NOMO-1 treated with DMSO at 0.1 percent for 48 hours (cell line): Measurements from ENCODE around the gene DSTN.

Source experiments
- DNase-seq: peaks from one replicate; lab custom pipeline; 2025; ENCODE audit not compliant: unreplicated experiment; lab: John Stamatoyannopoulos, UW

The DSTN gene

DNA sequence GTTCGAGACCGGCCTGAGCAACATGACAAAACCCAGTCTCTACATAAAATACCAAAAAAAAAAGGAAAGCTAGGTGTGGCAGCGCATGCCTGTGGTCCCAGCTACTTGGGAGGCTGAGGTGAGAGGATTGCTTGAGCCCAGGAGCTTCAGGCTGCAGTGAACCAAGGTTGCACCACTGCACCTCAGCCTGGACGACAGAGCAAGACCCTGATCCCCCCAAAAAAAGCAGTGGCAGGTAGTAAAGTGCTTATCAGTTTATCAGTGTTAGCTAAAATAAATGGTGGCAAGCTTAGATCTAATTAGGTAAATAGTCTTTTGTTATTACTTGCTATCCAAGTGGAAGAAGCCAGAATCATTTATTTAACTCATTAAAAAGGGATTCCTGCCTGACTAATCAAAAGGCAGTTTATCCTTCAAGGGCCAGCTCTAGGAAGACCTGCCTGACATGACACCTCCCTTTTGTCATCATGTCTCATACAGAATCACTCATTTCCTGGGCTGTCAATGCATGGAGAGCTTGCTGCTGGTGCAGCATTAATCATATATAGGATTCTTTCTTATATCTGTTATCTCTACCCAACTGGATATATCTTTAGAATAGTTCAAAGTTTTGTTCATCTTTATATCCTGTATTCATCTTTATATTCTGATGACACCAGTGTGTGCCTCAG lies 9.6 kb downstream of the DSTN start:
- DNase-seq, result no peak

DNA sequence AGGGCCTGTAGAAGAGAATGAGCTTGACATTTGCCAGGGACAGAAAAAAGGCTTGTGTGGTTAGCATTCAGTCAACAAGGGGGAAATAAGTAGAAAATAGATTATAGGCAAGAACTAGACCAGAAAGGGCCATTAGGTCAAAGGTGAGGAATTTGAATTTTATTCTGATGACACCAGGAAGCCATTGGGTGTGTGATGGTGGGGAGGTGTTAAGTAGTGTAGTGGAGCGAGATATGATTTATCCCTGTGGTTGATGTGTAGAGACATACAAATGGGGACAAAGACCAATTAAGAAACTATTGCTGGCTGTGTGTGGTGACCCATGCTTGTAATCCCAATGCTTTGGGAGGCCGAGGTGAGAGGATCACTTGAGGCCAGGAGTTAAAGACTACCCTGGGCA lies 11.0 kb downstream of the DSTN start:
- no peak for DNase-seq

DNA sequence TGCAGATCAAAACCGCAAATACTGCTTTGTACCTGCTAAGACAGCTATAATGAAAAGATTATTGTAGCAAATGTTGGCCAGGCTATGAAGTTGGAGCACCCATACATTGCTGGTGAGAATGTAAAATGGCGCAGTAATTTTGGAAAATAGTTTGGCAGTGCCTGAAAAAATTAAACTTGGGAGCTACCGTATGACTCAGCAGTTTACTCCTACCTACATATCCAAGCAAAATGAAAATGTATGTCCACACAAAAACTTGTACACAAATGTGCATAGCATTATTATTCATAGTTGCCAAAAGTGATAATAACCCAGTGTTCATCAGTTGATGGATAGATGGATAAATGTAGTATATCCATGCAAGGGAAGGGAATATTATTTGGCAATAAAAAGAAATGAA lies 13.3 kb downstream of the DSTN start:
- DNase-seq, result no peak

DNA sequence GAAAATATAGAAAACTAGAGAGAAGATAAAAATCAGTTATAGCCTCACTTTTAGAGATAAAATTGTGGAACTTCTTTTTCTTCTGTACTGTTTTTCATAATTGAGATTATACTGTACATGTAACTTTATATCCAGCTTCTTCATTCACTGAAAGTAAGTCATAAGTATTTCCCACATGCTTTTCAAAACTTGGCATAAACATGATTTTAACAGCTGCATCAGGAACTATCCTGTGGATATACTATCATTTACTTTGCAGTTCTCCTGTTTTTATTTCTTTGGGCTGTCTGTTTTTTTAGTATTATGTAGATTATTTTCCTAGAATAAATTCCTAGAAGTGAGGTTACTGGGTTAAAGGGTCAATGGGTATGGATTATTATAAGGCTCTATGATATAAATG lies 14.8 kb downstream of the DSTN start:
- DNase-seq, result no peak

DNA sequence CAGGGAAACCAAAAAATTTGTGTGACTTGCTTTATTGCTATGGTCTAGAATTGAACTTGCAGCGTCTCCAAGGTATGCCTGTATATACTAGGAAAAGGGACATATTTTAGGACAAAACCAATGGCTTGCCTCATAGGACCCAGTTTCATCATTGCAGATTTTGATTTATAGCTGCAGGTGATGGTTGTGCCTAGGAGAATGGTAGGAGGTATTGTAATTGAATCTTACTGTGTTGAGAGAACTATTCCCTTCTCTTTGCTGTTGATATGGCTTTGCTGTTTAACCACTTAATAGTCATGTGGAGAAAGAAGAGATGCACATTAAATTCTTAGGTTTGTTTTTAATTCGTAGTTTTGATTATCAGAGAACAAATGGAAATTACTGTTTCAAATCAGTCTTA lies 16.4 kb downstream of the DSTN start:
- no peak for DNase-seq

DNA sequence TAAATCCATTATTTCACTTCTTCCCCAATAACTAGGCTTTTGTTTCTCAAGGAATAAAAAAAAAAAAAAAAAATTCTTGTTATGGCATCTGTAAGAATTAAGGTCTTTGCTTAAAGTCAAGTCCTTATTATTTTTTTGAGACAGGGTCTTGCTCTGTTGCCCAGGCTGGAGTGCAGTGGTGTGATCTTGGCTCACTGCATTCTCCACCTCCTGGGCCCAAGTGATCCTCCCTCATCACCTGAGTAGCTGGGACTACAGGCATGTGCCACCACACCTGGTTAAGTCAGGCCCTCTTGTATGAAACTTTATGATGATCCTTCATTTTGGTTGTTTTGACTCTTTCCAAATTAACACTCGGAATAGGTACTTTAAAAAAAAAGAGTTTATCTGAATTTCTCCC lies 17.3 kb downstream of the DSTN start:
- no peak for DNase-seq

DNA sequence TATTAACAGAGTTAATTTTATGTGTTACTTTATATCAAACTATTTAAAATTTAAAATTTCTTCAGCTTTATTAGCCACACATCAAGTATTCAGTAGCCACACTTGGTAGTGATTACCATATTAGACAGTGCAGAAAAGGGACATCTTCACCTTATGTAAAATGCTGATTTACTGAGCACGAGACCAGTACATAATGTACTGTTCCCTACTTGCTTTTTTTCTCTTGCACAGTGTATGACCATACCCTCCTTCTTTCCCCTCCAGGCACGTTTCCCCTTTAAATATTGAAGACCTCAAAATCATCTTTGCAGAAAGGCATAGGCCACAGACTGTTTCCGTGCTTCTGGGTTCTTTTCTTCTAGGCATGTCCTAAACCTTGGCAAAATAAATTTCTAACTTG lies 17.9 kb downstream of the DSTN start:
- DNase-seq, result no peak

DNA sequence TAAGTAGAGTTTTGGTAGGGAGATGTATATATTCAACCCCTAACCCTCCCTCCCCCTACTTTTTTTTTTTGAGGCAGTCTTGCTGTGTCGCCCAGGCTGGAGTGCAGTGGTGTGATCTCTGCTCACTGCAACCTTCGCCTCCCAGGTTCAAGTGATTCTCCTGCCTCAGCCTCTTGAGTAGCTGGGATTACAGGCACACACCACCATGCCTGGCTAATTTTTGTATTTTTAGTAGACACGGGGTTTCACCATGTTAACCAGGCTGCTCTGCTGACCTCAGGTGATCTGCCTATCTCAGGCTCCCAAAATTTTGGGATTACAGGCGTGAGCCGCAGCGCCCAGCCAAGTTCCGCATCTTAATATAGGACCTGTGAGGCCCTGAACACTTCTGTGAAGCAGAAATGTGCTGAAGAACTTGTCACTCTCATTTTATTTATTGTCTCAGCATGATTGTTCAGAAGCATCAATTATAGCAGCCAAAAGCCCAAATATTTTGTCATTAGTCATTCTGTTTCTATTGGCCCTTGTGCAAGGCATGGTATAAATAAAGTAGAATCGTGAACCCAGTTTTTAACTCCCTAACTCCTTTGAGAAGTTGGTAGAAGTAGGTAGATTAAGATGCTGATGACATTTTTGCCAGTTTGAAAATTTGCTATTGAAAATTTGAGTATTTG lies 19.4 kb downstream of the DSTN start:
- DNase-seq, result no peak

DNA sequence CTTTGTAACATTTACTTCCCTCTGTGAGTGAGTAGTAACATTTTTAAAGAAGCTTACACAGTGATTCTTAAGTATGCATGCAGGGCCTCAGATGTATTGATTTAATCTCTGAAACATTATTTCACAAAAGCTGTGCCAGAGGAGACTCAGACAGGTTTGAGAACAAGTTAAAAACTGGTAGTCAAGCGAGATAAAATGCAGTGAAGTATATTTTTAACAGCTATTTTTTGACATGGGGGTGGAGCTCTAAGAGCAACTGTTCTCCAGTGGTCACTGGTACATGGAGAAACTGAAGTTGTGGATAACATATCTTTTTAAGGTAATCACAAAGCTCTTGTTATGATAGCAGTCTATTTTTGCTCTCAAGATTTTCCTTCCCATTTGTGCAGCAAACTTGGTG lies 20.4 kb downstream of the DSTN start:
- no peak for DNase-seq

DNA sequence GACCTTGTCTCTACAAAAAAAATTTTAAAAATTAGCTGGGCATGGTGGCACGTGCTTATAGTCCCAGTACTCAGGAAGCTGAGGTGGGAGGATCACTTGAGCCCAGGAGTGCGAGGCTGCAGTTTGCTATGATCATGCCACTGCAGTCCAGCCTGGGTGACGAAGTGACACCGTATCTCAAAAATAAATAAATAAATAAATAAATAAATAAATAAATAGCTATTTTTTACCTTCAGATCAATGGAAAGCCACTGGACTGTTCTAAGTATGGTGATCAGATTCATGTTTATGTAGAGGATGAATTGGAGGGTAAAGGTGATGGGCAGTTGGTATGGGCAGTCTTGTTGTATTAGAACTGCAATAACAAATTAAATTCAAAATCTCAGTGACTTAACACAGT lies 24.0 kb downstream of the DSTN start:
- no peak for DNase-seq

DNA sequence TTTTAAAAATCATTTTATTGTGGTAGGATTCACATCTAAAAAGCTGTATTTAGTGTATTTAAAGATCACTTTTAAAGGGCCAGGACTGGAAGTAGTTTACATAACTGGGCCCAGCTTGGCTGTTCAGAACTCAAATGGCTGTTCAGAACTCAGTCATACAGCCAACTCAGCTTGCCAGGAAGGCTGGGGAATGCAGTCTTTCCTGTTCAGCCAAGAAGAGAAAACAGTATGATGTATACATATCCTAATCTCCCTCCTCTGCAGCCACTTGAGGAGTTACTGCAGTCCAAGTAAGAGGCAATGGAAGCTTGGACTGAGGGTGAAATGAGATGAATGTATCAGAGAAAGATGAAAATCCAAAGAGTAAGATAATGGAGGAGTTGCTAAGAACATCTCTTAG lies 24.6 kb downstream of the DSTN start:
- no peak for DNase-seq

DNA sequence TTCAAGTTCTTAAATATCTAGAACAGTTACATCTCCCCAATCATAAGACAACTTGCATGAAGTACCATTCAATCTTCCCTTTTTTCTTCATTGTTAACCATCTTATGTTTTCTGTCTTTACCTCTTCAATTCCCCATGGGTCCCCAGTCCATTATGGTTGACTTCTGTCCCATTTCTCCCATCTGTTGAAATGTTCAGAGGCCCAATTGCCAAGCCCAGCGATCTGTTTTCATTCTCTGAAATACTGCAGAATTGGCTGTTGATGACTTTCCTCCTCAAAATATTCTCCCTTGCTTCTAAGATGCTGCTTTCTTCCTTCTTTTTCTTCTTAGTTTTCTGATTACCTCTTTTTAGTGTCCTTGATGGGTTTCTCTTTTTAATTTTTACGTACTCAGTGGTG lies 26.0 kb downstream of the DSTN start:
- no peak for DNase-seq

DNA sequence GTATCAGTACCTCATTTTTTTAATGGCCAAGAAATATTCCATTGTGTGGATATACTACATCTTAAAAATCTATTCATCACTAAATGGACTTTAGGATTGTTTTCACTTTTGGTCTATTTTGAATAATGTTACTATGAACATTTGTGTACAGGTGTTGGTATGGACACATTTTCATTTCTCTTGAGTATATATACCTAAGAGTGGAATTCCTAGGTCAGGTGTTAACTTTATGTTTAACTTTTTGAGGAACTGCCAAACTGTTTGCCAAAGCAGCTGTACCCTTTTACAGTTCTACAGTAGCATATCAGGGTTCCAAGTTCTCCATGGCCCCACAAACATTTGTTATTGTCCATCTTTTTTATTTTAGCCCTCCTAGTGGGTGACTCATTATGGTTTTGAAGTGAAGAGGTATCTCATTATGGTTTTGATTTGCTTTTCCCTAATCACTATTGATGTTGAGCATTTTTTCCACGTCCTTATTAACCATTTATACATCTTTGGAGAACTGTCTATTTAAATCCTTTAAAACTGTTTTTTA lies 28.2 kb downstream of the DSTN start:
- no peak for DNase-seq

DNA sequence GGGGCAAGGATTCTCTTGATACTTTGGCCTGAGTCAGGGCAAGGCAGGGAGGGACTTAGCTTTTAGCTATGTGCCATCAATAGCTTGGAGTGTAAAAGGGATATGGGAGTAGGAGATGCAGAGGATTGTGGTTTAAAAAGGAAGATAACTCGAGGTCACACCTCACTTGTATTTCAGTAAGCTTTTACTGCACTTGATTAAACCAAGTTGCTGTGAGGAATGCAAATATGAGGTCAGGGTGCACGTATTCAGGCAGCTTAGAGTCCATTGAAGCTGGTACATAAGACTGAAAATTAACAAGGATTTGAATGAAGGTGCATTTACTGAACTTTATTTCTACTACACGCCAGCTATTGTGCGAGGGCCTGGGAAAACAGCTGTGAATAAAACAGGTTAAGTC lies 32.1 kb downstream of the DSTN start:
- no peak for DNase-seq

DNA sequence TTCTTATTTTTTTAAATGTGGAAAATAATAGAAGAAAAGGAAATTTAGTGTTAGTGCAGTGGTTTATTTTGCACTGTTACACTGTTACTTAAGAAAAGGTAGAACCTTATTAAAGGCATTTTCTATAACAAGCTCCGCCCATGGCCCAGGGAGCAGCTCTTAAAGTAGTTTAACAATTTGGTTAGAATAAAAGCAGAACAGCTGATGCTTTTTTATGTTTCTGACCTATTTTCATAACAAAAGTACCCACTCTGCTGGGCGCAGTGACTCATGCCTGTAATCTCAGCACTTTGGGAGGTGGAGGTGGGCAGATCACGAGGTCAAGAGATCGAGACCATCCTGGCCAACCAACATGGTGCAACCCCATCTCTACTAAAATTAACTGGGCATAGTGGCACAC lies 32.6 kb downstream of the DSTN start:
- DNase-seq, result no peak

DNA sequence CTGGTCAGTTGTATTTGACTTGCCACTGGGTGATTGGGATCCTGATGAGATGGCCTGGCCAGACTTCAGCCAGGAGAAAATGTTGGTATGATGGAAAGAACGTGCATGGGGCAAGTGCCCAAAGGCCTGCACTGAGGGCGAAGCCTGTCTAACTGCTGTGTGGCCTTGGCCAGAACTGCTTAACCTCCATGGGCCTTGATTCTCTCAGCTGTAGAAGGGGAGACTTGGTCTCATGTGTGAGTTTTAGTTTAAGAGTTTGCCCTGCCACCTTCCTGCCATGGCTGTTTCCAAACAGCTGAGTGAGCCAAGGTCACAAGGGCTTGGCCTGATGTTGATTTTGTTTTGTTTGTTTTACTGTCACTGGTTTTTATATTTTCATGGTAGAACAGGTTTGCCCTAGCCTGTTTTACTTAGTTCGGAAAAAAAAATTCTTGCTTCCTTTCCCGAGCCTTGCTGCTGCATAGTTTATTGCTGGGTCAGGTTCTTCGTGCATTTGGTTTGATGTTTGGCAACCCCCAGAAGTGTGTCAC lies 35.3 kb downstream of the DSTN start:
- DNase-seq, result no peak

DNA sequence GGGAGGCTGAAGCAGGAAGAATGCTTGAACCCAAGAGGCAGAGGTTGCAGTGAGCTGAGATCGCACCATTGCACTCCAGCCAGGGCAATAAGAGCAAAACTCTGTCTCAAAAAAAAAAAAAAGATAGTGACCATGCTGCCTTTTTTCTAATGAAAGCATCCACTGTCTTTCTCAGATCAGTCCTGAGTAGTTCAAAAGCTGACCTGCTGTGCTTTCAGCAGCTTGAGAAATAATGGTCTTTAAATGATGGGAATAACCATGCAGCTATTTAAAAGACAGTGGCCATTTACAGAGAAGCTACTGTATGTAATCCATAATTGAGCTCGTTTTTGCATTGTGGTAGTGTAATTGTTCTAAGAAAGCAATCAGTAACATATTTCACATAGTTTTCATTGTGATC lies 36.1 kb downstream of the DSTN start:
- no peak for DNase-seq

DNA sequence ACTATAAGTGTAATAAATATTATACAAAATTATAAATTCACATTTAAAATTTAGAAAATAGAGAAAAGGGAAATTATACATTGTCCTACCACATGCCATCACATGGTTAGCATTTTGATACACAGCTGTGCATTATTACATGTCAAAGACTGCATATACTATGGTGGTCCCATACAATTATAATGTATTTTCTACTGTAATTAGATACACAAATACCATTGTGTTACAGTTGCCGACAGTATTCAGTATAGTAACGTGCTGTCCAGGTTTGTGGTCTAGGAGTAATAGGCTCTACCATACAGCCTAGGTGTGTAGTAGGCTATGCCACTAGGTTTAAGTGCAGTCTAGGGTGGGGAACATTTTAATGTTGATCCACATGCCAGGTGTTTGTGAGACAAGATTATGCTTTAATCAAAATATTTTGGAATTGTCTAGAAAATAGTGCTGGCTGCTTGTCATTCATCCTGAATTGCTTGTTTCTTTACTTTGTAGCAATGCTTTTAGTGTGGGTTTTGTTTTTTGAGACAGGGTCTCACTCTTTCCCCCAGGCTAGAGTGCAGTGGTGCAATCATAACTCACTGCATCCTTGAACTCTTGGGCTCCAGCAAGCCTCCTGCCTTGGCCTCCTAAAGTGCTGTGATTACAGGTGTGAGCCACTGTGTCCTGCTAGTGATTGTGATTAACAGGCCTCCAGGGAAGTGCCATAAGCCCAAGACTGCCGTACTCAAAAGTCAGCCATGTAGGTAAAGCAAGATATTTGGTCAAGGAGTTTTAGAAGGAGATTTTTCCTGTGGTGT lies 39.0 kb downstream of the DSTN start:
- no peak for DNase-seq

DNA sequence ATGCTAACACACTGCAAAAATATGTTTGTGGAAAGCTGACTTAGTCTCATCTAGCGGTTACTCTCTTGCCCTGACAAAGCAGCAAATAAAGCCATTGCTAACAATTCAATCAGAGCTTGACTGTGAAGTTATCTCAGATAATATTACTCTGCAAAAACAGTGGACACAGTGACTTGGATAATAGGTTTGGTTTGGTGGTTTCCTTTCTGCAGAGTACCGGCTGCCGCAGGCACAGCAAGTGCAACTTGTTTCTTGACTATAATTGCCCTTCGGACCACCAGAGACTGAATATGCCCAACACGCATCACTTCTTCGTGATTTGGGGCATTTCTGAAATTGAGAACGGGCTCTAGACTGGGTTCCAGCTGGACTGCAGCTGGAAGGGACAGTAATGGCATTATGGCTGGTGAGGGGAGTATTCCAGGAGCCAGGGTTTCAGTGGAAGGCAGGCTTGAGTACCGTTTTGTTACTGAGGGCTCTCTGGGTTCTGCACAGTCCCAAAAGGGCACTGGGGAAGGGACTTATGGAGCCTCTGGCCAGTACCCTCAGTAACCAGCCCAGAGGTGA lies 40.0 kb downstream of the DSTN start:
- DNase-seq, result no peak

DNA sequence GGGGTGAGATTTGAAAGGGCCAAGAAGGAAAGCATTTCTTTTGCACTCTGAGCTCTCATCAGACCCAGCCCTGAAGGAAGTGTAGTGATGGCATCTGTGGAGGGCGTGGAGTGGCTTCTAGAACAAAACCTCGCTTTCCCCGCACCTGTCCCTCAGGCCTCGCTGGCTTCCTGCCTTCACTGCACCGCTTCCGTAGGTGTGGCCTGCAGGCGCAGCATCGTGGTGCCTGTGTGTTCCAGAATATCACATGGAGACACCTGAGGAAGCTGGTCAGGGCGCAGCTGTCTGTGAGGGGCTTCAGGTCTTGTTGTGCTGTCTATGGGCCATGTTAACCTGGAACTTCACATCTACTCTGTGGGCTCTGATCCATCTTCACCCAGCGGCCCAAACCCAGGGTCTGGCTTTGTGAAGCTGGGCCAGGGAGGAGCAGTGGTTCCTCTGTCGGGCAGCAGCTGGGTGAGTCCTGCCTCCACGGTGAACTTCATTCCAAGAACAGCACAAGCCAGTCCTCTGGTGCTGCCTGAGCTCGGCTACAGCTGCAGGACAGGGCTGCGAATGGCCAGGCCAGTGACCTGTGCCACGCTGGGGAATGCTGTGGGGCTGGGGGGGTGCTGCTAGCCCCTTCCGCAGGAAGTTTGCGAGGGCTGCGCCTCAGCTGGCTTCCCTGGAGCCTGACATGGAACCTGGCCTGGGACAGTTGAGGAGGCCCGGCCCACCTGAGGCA lies 40.9 kb downstream of the DSTN start:
- DNase-seq, result no peak

DNA sequence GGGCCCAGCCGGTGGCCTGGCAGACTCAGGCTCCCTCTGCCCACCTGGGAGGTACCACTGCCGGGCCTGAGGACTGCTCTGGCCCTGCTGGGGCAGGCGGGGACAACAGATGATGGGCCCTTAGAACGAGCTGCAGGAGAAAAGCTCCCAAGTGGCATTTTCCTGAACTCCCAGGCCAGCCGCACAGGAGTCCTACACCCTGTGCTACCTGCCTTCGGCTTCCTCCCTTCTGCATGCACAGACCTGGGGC lies 41.3 kb downstream of the DSTN start:
- no peak for DNase-seq
